GM18868 (cell line): ENCODE data around the gene CTR9.

ENCODE experiments used
- ATAC-seq: cut with Tn5 transposase; IDR thresholded peaks from one replicate; pipeline ENCODE4 v1.9.1; 2021; ENCODE audit warnings: mild to moderate bottlenecking, moderate library complexity; ENCODE audit not compliant: unreplicated experiment

The CTR9 gene

DNA sequence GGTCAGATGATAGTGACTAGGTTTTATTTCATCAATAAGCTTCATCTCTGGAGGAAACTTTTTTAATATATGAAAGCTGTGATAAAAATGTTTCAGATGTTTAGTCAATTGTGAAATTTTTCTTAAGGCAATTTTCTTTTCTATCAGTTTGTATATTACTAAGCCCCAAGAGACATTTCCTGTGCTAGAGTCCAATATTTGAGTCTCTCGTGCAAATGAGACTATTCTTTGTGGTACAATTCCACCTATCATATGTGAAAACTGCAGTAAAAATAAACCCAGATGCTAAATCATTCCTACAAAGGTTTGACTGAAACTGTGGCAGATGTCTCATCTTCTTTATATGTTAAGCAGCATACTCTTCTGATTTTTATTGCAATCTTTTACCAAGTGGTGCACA lies 28.0 kb downstream of the CTR9 start:
- ATAC-seq: no peak

DNA sequence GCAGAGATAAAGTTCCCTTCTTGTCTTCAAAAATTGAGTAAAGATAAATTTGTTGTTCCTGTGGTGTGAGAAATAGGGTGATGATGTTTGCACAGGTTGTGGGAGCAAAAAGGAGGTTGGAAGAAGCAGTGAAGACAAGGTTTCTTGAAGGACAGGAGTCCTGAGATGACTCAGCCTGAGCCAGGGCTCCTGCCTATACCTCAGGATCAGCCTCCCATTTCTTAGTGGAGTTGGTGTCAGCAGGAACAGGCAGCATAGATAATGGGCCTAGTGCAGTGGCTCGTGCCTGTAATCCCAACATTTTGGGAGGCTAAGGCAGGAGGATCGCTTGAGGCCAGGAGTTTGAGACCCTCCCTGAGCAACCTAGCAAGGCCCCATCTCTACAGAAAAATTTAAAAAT lies 29.0 kb downstream of the CTR9 start:
- no peak for ATAC-seq

DNA sequence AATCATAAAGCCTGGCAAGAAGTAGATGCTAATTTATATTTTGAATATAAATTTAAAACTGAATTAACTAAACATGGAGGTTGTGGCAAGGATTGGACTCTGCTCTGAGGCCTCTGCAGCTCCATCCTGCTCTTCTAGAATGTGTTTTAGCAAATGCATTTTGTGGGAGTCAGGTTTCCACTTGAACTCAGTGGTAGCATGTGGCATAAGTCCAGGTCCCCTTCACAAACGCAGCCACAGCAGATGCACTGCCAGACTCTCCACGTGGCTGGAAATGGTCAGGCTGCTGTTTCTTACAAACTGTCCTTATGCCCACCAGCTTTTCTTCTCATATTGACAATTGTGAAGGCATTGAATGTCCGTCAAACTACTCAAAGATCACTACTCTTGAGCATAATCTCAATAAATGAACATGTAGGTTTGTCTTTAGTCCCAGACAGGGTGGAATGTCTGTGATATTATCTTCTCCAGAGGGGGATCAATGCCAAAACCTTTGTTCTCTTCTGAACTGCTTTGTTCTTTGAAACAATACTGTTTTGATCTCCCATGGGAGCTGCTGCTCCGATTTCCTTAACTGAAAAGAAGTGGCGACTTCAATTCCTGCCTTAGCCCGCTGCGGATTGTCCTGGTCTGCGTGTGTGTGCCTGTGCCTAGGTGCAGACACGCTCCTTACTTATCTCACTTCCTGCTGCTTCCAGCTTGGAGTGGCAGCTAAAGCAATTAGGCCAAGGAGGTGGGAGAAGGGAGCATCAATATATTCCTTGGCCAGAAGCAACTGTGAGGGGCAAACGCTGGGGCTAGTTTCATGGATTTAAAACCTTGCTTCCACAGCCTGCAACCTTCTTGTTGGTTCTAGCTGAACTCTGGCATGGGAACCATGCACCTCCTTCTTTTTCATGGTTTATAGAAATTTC lies 33.4 kb downstream of the CTR9 start:
- ATAC-seq: no peak

DNA sequence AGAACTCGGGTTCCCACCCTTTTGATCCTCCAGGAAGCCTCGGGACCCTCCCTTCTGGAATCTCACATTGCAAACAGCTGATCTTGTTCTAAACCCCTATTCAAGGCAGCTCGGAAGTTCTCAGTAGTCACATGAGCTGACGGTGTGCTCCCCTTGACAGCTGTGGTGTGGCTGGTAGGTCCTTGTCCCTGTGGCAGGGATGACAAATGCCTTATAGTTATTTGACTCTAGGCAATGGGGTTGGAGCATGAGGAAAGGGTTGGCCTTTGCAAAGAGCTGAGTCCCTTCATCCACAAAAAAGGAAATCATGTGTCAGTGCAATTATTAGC lies 34.1 kb downstream of the CTR9 start:
- ATAC-seq: no peak

DNA sequence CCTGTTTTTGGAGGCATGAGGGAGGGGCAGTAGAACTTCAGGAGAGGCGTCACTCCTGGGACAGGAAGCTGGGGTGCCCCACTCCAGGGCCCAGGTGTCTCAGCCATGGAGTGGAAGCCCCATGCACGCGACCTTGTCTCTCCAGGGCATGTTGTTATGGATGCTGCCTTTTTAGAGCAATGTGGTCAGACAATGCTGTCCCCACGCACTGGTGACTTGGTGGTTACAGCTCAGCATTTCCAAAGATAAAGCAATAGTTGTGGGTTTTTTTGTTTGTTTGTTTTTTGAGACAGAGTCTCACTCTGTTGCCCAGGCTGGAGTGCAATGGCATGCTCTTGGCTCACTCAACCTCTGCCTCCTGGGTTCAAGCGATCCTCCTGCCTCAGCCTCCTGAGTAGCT lies 35.4 kb downstream of the CTR9 start:
- ATAC-seq: no peak

DNA sequence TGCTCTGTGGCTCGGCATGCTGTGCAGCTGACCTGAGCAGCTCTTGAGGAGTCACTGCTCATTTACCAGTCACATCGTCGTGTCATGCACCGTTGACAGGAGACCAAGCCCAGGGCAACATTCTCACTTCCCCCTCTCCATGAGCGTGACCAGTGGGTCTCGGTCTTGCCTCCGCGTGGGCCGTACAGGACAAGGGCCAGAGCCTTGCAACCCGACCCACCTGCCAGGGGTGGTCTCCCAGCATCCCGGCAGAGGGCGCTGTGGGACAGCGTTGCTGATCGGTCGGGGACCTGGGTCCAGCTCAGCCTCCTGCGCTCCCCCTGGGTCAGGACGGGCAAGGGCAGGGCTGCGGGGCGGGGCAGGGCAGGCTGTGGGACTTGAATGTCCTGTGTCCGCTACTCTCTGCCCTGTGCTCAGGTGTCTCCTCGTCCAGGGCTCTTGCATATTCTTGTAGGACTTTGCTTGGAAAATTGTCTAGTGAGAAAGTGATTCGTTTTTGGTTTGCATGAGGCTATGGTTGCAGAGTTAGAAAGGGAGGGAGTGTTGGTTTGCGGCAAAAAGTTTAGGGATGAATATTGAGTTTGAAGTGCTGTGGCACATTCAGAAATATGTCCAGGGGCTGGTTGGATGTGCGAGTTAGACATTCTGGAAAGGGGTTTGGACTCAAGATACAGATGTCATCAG lies 41.5 kb downstream of the CTR9 start:
- ATAC-seq: peak; percentile 90

DNA sequence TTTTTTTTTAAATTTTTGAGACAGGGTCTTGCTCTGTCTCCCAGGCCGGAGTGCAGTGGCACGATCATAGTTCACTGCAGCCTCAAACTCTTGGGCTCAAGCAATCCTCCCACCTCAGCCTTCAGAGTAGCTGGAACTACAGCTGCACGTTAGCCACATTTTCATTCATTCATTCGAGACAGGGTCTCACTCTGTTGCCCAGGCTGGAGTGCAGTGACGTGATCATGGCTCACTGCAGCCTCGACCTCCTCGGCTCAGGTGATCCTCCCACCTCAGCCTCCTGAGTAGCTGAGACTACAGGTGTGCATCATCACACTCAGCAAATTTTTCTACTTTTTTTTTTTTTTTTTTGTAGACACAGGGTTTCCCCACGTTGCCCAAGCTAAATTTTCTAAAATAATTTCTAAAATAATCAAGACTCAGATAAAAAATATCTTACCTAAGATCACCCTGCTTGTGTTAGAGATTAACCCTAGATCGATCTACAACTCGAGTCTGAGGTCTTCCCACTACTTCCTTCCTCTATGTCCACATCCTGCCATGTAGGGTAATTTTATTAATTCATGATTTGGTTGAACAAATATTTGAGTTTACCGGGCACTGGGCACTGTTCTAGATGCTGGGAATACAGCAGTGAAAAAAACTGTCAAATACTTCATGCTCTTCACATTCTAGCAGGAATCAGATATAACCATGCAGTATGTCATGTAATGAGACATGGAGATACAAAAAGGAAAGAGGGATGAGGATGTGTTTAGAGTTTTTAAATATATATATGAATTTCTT lies 42.6 kb downstream of the CTR9 start:
- ATAC-seq: no peak

DNA sequence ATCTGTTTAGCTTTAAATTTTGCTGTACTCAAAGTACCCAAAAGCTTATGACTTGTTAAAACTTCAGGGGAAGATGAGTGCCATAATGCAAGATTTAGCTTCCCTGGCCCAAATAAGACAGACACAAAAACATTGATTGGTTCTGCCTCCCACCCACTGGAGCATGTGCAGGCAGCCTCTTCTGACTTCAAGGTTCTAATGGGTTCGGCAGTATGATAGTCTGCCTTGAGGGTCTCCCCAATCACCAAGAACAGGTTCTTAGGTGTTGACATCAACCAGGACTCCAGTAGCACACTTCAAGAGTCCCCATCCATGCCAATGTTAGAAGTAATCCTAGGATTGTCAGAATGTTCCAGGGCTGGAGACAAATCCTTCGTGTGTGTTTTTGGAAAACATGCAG lies 45.1 kb downstream of the CTR9 start:
- no peak for ATAC-seq

DNA sequence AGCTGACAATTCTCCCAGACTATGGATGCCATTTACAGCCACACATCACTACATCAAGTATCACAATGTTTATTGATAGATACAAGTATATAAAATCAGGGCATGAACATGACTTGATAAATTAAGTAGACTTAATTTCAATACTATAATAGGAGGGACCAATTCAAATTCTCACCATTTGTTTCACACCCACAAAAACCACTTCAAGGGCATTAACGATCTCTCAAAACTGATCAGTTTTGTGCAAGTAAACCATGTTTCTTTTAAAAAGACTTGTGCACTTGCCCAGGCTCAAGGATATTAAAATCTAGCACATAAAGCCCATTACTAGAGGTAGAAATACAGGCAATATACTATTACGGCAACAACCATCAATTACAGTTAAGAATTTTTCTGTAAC lies 46.0 kb downstream of the CTR9 start:
- ATAC-seq: no peak

DNA sequence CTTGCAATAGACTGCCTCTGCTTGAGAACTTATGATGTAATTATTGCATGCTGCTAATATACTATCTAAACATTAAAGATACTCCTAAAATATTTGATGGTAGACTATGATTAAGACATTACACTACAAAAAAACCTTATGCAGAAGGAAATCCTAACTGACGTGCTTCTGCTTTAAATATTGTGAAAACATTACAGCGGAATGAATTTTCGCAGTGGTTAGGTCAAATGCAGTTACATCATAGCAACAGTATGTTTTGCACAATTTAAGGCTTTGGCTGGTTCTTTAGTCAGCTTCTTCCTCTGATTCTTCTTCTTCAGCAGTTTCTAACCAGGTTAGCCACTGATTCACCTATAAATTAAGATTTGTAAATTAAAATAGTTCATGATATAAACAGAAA lies 46.5 kb downstream of the CTR9 start:
- no peak for ATAC-seq

DNA sequence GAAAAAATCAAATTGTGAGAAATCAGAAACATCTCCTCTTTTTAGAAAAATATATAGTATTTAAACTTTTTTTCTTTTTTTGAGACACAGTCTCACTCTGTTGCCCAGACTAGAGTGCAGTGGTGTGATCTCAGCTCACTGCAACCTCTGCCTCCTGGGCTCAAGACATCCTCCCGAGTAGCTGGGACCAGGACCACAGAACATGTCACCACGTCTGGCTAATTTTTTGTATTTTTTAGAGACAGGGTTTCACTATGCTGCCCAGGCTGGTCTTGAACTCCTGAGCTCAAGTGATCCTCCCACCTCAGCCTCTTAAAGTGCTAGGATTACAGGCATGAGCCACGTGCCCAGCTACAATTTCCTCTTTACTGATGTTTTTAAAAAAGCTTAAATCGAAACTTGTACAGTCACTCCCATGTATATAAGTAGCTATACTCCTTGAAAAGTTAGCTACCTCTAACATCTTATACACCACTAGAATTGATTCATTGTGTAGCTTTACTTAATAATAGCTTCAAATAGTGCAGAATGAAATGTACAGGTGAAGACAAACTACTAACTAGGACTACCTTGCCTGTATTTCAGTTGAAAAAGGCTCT lies 47.4 kb downstream of the CTR9 start:
- no peak for ATAC-seq

DNA sequence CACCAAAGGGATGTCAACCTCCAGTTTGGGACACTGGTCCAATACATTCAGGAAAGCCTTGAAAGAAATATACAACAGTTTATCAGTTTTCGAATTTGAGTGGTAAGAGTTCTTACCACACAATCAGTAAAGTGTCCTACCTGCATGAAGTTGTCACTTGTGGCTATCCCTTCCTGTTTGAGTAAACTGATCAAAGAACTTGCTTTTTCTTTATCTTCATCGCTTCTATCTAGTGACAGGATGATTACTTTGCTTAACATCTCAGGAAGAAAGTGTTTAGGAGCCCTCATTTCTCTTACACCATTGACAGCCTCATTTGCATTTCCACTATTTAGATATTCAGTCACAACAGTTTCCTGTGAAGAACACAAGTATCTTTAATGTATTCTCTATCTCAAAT lies 49.2 kb downstream of the CTR9 start:
- no peak for ATAC-seq

DNA sequence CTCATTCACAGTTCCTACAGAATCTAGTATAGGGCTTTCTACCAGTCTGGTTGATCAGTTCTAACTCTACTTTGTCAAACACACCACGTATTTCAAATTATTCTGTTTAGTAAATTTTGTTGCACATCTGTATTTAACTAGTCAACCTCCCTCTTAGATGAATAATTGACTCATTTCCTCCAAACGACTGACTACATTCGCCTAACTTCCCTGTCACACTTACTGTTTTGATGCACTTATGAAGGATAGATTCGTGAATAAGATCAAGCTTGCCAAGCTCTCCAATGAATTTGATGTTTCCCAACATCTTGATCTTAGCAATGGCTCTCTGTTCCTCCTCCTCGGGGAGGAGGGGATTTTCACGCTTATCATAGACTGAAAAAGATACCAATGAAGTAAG lies 52.6 kb downstream of the CTR9 start:
- ATAC-seq: no peak

DNA sequence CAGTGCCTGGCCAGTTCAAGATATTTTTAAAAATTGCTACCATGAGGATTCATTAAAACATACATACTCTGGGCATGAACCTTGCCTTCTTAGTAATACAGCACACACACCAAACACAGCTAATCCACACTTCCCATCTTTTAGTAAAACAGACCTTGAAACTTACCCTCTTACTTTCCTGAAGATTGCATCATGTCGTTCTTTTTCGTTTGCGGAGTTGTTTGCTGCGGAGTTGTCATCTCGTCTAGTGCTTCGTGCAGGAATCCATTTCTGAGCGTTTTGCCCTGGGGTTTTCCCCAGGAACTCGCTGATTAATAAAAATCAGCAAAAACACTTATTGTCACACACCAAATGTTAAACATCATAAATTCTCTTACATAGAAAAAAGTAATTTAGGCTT lies 54.7 kb downstream of the CTR9 start:
- no peak for ATAC-seq

DNA sequence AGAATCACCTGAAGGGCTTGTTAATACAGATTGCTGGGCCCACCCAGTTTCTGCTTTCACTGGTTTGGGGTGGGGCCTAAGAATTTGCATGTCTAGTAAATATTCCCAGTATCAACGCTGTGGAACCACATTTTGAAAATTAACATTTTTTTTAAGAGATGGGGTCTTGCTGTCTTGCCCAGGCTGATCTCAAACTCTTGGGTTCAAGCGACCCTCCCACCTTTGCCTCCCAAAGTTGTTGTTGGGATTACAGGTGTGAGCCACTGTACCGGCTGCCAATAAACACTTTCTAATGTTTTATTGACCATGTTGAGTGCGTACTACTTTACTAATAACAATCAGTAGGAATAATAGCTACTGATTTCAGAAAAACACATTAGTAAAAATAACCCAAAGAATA lies 55.2 kb downstream of the CTR9 start:
- ATAC-seq: no peak

DNA sequence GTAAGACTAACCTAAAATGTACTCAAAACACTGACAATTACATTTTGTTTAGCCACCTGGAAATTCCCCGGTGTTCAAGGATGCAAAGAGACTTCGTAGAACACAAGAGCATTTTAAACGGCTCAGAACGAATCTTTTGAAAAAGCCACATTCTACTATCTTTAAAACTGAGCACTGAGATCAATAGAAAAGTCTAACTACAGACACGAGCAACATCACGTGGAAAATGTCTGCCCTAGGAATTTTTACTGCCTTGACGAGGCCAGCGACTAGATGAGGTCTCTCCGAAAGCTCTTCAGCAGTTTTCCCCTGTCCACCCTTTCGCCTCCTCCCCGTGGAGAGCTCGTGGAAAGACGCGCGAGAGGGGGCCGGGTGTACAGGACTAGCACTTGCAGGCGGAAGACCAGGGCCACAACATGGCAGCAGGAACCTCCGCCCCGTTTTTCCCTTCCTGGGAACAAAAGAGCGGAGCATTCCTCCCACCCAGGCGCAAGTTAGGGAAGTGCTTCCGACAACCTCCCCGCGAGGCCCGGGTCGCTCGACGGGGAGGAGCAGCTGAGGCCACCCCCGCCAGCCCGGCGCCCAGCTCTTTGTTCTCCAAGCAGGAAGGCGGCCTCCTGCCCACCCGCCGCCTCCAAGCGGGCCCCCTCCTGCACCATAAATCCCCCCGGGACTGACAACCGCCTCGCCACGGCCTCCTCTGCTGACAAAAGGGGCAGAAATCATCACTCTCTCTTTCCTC lies 56.6 kb downstream of the CTR9 start:
- ATAC-seq: peak; percentile 6

DNA sequence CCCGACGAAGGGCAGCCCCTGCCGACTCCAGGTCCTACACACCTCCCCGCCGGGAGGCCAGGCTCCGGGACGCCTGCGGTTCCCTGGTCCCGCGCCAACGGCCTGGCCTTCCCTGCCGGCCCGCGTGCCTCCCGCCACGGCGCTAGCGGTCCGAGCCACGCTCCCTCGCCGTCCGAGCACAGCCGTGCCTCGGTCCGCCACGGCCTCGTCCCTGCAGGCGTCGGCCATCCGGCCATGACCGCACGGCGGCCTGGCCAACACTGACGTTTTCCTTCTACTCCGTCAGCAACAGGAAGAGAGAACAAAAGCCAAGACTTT lies 57.1 kb downstream of the CTR9 start:
- ATAC-seq: no peak

DNA sequence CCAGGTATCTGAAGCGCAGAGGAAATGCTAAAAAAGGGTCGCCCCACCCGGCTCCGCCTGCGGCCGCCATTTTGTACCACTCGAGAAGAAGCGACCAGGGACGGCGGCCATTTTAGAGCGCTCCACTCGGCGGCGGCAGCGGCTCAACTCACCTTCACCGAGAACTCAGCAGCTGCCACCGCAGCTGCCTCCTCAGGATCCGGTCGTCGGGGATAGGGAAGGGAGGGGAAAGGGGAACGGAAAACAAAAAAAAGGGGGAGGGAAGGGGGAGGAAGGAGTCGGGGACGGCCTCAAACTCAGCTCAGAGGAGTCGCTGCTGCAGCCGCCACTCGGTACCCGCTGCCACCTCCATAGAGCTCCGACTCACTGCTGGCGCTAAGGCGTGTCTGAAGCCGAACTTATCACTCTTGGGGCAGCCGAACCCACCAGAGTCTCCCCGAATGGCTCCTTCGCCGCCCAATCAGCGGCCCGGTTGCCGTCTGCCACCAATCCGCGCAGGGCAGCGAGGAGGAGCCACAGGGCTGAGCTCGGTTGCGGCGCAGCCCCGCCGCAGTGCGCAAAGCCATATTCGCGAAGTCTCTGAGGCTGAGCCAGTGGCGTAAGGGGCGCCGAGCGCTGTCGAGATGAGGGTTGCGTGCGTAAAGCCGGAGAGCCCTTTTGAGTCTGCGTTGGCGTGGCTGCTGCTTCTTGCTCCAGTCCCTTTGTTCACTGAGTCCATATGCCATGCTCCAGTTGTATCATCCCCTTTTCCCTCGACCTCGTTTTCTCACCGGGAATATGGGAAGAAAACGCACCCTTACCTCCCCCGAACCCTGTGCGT lies 57.7 kb downstream of the CTR9 start, which contains the start of gene EIF4G2:
Gene EIF4G2 (minus strand): TSS at position 374 of the 820 bp plus-strand sequence.
- peak; percentile 93 for ATAC-seq

DNA sequence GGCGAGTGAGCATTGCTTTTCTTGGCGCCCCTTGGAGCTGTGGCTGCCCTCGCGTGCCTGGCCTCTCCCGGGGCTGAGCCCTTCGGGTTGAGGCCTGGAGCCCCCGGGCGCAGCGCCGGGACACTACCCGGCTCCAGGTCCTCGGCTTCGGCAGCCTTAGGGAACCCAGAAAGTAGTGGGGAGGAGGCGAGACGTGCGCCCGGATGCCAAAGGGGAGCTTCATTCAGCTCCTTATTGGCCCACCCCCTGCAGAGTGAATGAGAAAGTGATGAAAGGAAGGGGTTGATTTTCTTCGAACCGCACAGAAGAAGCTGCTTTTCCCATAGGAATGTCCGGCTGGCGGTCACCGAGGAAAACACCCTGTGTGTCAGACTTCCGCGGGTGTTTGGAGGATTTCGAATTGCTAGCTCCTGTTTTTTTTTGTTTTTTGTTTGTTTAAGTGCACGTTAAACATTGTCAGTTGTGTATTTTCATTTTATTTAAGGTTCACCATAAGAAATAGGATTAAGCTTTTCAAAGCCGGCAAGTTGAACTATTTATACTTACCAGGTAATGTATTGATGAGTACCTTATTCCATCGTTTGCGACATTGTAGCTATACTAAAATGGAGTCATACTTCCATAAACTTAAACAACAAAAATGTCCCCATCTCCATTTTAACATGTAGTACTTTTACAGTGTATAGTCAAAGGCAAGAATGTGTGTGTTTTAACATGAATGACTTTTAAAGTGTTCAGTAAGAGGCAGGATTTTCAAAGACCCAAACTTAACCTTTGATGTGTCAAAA lies 58.5 kb downstream of the CTR9 start:
- peak; percentile 20 for ATAC-seq
